Heart left ventricle (tissue), 16 donors: ENCODE data around the gene USP17L5. TPM values are rescaled to one million over a fixed set of nuclear protein-coding genes. Genes with fewer than 3 reads are reported as not detected.
A peak's percentile ranks its signal among the peaks of the same experiment; 100 is the strongest.
"Not testable (repeated sequence)": the region's sequence is repeated elsewhere in the genome, so short reads cannot be mapped to it uniquely, and the experiment has no call there.

ENCODE experiments used
- ATAC-seq, 4 donors: fragments of 200-7000 bp; cut with Tn5 transposase; one replicate each; pipeline ENCODE4 v1.9.1; 2020 to 2022; ENCODE audit warnings: moderate library complexity in 4 of 4, mild to moderate bottlenecking in 3 of 4, moderate number of reproducible peaks in 1 of 4
- DNase-seq, 5 donors: peaks; one replicate each; pipeline ENCODE4 v3.0.0-alpha.2; 2020
- H3K27ac ChIP-seq, 12 donors: fragments of 200-600 bp; sonication (generic) in 4 of 12; one replicate each; pipeline versions ENCODE4 v1.5.0 to v1.8.0; 2016 to 2022; ENCODE audit warnings: mild to moderate bottlenecking in 2 of 12
- H3K27me3 ChIP-seq, 9 donors: fragments of 200-600 bp; sonication (generic) in 2 of 9; one replicate each; pipeline versions ENCODE4 v1.5.1 to v1.8.0; 2016 to 2022; ENCODE audit warnings: mild to moderate bottlenecking in 3 of 9
- H3K36me3 ChIP-seq, 9 donors: fragments of 200-600 bp; sonication (generic) in 2 of 9; one replicate each; pipeline versions ENCODE4 v1.5.0 to v1.8.0; 2018 to 2022; ENCODE audit warnings: mild to moderate bottlenecking in 2 of 9
- H3K4me1 ChIP-seq, 12 donors: fragments of 200-600 bp; sonication (generic) in 4 of 12; one replicate each; pipeline versions ENCODE4 v1.5.0 to v1.8.0; 2016 to 2022; ENCODE audit warnings: mild to moderate bottlenecking in 3 of 12
- H3K4me3 ChIP-seq, 12 donors: fragments of 200-600 bp; sonication (generic) in 4 of 12; one replicate each; pipeline versions ENCODE4 v1.5.0 to v1.8.0; 2017 to 2022; ENCODE audit warnings: mild to moderate bottlenecking in 9 of 12, moderate library complexity in 4 of 12
- H3K9me3 ChIP-seq, 12 donors: fragments of 200-600 bp; sonication (generic) in 4 of 12; one replicate each; pipeline versions ENCODE4 v1.5.0 to v1.8.0; 2016 to 2022; ENCODE audit warnings: mild to moderate bottlenecking in 1 of 12
- WGBS, 4 donors: extraction: QIAGEN DNeasy Blood & Tissue Kit in 2 of 4; methylation state at CpG; one replicate each; pipeline versions ENCODE4 v1.1.5 to v1.1.7; 2013 to 2018; 5-methylcytosine and 5-hydroxymethylcytosine counted together
- intact Hi-C, 10 donors: fragments of 100-400 bp; cut with DNase I; formaldehyde crosslinking; loops; one replicate each; pipeline versions ENCODE4 v1.11.1 to v1.14.2; 2022
- long read RNA-seq, 3 donors: library from polyadenylated mRNA; unstranded; transcript quantifications; one replicate each; pipeline ENCODE4 v2.0.0, GENCODE V29; 2020 to 2021
- polyA plus RNA-seq, 2 donors: library from polyadenylated mRNA; stranded (reverse); fragments of 200-250 nt; gene quantifications; one replicate each; pipeline ENCODE4 v1.2.3, GENCODE V29; 2013
- total RNA-seq, 9 donors: library from RNA; depleted of rRNA in 2 of 9; stranded (reverse); fragments of >200 nt in 2 of 9; fragmentation: NEBNext Ultra II Directional in 3 of 9; extraction: Animal tissue kit (Norgen Biotek cat#: 25700) in 3 of 9; gene quantifications; one replicate each; pipeline versions ENCODE4 v1.1.0 to v1.2.4, GENCODE V29; 2016 to 2023
- donor health status: ischemic (EF 13 %, LVEDD 7.1; RV severe dilation, severe dysfunction).
- donor health status: healthy with polysubstance abuse.
- donor health status: DM: no; HTN: yes; CAD: no.
- donor health status: DM: no; HTN: no; CAD: no.
- donor health status: ischemic (EF 25% LVEDD 6.9; RV normal size, moderate dysfunction).
- donor health status: ischemic (EF 25% LVEDD 5.7; RV mildly dilated, moderate dysfunction).
- donor health status: healthy.
- donor health status: DM: yes; HTN: yes; CAD: no.
- donor health status: ischemic (EF 35%, LVEDD 5.7; RV mildly dilated, moderate dysfunction).
- donor health status: nonischemic (EF 11% LVEDD 7.7; RV severe dilation, severe dysfunction).
- donor health status: DM: yes; HTN: yes; CAD: no.
- donor health status: PGD.
- donor health status: ischemic (EF 29% LVEDD 5.4; RV normal size, mild dysfunction).
- donor health status: nonischemic (EF 23%, LVEDD 6.1; RV moderate dilation, normal function).

Gene USP17L5, protein sequence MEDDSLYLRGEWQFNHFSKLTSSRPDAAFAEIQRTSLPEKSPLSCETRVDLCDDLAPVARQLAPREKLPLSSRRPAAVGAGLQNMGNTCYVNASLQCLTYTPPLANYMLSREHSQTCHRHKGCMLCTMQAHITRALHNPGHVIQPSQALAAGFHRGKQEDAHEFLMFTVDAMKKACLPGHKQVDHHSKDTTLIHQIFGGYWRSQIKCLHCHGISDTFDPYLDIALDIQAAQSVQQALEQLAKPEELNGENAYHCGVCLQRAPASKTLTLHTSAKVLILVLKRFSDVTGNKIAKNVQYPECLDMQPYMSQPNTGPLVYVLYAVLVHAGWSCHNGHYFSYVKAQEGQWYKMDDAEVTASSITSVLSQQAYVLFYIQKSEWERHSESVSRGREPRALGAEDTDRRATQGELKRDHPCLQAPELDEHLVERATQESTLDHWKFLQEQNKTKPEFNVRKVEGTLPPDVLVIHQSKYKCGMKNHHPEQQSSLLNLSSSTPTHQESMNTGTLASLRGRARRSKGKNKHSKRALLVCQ
- not detected for total RNA-seq
- polyA plus RNA-seq: not detected
- long read RNA-seq, donor 1: 0 reads
- long read RNA-seq, donor 2: 0 reads
- long read RNA-seq, donor 3: 0 reads

DNA sequence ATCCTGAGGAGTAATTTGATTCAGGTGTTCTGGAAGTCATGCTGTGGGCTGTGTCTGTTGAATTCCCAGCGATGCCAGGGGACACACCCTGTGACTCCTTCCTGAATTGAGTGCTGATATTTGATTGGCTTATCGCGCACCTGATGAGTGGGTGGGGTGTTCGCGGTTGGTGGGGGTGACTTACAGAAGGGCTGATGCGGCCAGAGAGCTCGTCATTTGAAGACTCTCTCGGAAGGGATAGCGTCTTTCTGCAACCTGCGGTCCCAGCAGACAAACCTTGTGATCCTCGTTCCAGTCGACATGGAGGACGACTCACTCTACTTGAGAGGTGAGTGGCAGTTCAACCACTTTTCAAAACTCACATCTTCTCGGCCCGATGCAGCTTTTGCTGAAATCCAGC is at the start of gene USP17L5:
Gene USP17L5, plus strand, starts transcription at position 301 of the 400 bp plus-strand sequence. Its CDS starts 0 bp downstream, at position 301.
- H3K36me3 ChIP-seq, H3K9me3 ChIP-seq, H3K27me3 ChIP-seq, ATAC-seq, H3K4me1 ChIP-seq, H3K27ac ChIP-seq, DNase-seq, H3K4me3 ChIP-seq, intact Hi-C loops: not testable (repeated sequence)
- WGBS, 4 donors: no CpG with 5 or more reads among the region's 15 CpGs

DNA sequence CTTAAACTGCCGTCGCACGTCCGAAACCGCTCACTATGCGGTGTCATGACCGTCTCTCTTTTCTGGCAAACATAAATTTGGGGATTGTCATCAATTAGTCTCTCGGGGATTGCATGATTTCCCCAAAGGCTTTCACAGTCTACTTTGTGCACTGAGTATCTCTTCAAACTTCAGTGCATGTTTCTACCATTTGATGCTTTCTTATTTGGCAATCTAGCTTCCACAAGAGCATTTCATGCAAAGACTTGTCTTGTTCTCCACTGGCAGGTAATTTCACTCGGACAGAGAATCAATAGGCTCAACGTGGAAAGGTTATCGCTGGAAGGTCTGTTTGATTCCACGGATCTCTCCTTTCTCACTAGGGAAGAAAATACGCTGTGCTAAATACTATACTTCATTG is 15.0 kb upstream of the USP17L5 start:
- H3K27me3 ChIP-seq, H3K36me3 ChIP-seq, ATAC-seq, H3K27ac ChIP-seq, H3K9me3 ChIP-seq, H3K4me3 ChIP-seq, intact Hi-C loops, H3K4me1 ChIP-seq, DNase-seq: not testable (repeated sequence)
- WGBS, 4 donors: 77 to 86% (median 85%) methylated on average over 1 to 5 of the region's 13 CpGs

DNA sequence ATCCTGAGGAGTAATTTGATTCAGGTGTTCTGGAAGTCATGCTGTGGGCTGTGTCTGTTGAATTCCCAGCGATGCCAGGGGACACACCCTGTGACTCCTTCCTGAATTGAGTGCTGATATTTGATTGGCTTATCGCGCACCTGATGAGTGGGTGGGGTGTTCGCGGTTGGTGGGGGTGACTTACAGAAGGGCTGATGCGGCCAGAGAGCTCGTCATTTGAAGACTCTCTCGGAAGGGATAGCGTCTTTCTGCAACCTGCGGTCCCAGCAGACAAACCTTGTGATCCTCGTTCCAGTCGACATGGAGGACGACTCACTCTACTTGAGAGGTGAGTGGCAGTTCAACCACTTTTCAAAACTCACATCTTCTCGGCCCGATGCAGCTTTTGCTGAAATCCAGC is 14.3 kb upstream of the USP17L5 start, which contains the start of gene USP17L24:
Gene USP17L24, plus strand, starts transcription at position 301 of the 400 bp plus-strand sequence. Its CDS starts 0 bp downstream, at position 301.
- H3K4me3 ChIP-seq, DNase-seq, H3K27ac ChIP-seq, H3K27me3 ChIP-seq, H3K4me1 ChIP-seq, intact Hi-C loops, H3K9me3 ChIP-seq, ATAC-seq, H3K36me3 ChIP-seq: not testable (repeated sequence)
- WGBS, 4 donors: no CpG with 5 or more reads among the region's 15 CpGs

DNA sequence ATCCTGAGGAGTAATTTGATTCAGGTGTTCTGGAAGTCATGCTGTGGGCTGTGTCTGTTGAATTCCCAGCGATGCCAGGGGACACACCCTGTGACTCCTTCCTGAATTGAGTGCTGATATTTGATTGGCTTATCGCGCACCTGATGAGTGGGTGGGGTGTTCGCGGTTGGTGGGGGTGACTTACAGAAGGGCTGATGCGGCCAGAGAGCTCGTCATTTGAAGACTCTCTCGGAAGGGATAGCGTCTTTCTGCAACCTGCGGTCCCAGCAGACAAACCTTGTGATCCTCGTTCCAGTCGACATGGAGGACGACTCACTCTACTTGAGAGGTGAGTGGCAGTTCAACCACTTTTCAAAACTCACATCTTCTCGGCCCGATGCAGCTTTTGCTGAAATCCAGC is 9.6 kb upstream of the USP17L5 start, which contains the start of gene USP17L25:
Gene USP17L25, plus strand, starts transcription at position 301 of the 400 bp plus-strand sequence. Its CDS starts 0 bp downstream, at position 301.
- H3K27ac ChIP-seq, DNase-seq, H3K27me3 ChIP-seq, ATAC-seq, intact Hi-C loops, H3K9me3 ChIP-seq, H3K4me1 ChIP-seq, H3K36me3 ChIP-seq, H3K4me3 ChIP-seq: not testable (repeated sequence)
- WGBS, 4 donors: no CpG with 5 or more reads among the region's 15 CpGs

DNA sequence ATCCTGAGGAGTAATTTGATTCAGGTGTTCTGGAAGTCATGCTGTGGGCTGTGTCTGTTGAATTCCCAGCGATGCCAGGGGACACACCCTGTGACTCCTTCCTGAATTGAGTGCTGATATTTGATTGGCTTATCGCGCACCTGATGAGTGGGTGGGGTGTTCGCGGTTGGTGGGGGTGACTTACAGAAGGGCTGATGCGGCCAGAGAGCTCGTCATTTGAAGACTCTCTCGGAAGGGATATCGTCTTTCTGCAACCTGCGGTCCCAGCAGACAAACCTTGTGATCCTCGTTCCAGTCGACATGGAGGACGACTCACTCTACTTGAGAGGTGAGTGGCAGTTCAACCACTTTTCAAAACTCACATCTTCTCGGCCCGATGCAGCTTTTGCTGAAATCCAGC is 4.8 kb upstream of the USP17L5 start, which contains the start of gene USP17L26:
Gene USP17L26, plus strand, starts transcription at position 301 of the 400 bp plus-strand sequence. Its CDS starts 0 bp downstream, at position 301.
- 94% methylated on average over 10 of the region's 15 CpGs; no CpG with 5 or more reads in 3 of the 4 donors for WGBS, 4 donors
- DNase-seq: not testable (repeated sequence)

DNA sequence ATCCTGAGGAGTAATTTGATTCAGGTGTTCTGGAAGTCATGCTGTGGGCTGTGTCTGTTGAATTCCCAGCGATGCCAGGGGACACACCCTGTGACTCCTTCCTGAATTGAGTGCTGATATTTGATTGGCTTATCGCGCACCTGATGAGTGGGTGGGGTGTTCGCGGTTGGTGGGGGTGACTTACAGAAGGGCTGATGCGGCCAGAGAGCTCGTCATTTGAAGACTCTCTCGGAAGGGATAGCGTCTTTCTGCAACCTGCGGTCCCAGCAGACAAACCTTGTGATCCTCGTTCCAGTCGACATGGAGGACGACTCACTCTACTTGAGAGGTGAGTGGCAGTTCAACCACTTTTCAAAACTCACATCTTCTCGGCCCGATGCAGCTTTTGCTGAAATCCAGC is 4.6 kb downstream of the USP17L5 start, which contains the start of gene USP17L27:
Gene USP17L27, plus strand, starts transcription at position 301 of the 400 bp plus-strand sequence. Its CDS starts 0 bp downstream, at position 301.
- H3K36me3 ChIP-seq, H3K9me3 ChIP-seq, H3K27ac ChIP-seq, H3K27me3 ChIP-seq, intact Hi-C loops, H3K4me3 ChIP-seq, DNase-seq, ATAC-seq, H3K4me1 ChIP-seq: not testable (repeated sequence)
- WGBS, 4 donors: no CpG with 5 or more reads among the region's 15 CpGs

More for the DNA sequence above, 4.8 kb upstream of the USP17L5 start, which contains the start of gene USP17L26:
- H3K9me3 ChIP-seq, ATAC-seq, H3K4me3 ChIP-seq, H3K27ac ChIP-seq, H3K36me3 ChIP-seq, H3K4me1 ChIP-seq, intact Hi-C loops, H3K27me3 ChIP-seq: not testable (repeated sequence)

DNA sequence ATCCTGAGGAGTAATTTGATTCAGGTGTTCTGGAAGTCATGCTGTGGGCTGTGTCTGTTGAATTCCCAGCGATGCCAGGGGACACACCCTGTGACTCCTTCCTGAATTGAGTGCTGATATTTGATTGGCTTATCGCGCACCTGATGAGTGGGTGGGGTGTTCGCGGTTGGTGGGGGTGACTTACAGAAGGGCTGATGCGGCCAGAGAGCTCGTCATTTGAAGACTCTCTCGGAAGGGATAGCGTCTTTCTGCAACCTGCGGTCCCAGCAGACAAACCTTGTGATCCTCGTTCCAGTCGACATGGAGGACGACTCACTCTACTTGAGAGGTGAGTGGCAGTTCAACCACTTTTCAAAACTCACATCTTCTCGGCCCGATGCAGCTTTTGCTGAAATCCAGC is 9.4 kb downstream of the USP17L5 start, which contains the start of gene USP17L28:
Gene USP17L28, plus strand, starts transcription at position 301 of the 400 bp plus-strand sequence. Its CDS starts 0 bp downstream, at position 301.
- H3K27ac ChIP-seq, H3K36me3 ChIP-seq, H3K27me3 ChIP-seq, ATAC-seq, intact Hi-C loops, DNase-seq, H3K4me1 ChIP-seq, H3K9me3 ChIP-seq, H3K4me3 ChIP-seq: not testable (repeated sequence)
- WGBS, 4 donors: no CpG with 5 or more reads among the region's 15 CpGs

DNA sequence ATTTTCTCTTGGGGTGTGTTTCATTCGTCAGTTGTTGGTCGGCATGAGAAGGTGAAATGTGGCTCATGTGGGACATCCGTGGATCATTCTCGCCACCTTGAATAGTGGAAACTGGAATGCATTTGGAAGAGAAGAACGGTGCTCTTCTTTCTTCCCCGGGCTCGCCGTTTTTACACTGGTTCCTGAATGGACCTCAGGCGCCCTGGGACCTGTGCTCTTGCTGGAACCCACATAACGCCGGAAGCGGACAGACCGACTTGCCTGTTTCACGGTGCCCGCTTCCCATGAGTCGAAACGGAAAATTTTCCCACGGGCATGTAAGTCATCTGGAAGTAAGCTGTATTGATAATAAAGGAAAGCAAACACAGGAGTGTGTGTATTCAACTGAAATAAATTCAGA is 11.7 kb downstream of the USP17L5 start:
- ATAC-seq, H3K4me1 ChIP-seq, H3K4me3 ChIP-seq, H3K36me3 ChIP-seq, H3K27me3 ChIP-seq, intact Hi-C loops, H3K27ac ChIP-seq, H3K9me3 ChIP-seq: not testable (repeated sequence)
- WGBS, 4 donors: 92 to 95% methylated on average over 13 of the region's 18 CpGs; no CpG with 5 or more reads in 2 of the 4 donors
- peak in 1 of 5 donors; percentile 77 for DNase-seq

DNA sequence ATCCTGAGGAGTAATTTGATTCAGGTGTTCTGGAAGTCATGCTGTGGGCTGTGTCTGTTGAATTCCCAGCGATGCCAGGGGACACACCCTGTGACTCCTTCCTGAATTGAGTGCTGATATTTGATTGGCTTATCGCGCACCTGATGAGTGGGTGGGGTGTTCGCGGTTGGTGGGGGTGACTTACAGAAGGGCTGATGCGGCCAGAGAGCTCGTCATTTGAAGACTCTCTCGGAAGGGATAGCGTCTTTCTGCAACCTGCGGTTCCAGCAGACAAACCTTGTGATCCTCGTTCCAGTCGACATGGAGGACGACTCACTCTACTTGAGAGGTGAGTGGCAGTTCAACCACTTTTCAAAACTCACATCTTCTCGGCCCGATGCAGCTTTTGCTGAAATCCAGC is 14.1 kb downstream of the USP17L5 start, which contains the start of gene USP17L29:
Gene USP17L29, plus strand, starts transcription at position 301 of the 400 bp plus-strand sequence. Its CDS starts 0 bp downstream, at position 301.
- no CpG with 5 or more reads among the region's 15 CpGs for WGBS, 4 donors
- H3K4me3 ChIP-seq, intact Hi-C loops, H3K9me3 ChIP-seq, DNase-seq, H3K36me3 ChIP-seq, H3K4me1 ChIP-seq, H3K27ac ChIP-seq, H3K27me3 ChIP-seq, ATAC-seq: not testable (repeated sequence)

DNA sequence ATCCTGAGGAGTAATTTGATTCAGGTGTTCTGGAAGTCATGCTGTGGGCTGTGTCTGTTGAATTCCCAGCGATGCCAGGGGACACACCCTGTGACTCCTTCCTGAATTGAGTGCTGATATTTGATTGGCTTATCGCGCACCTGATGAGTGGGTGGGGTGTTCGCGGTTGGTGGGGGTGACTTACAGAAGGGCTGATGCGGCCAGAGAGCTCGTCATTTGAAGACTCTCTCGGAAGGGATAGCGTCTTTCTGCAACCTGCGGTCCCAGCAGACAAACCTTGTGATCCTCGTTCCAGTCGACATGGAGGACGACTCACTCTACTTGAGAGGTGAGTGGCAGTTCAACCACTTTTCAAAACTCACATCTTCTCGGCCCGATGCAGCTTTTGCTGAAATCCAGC is 23.6 kb downstream of the USP17L5 start, which contains the start of gene USP17L30:
Gene USP17L30, plus strand, starts transcription at position 301 of the 400 bp plus-strand sequence. Its CDS starts 0 bp downstream, at position 301.
- H3K4me1 ChIP-seq, DNase-seq, H3K9me3 ChIP-seq, intact Hi-C loops, H3K27ac ChIP-seq, H3K27me3 ChIP-seq, H3K4me3 ChIP-seq, H3K36me3 ChIP-seq, ATAC-seq: not testable (repeated sequence)
- no CpG with 5 or more reads among the region's 15 CpGs for WGBS, 4 donors
